Cardiac fibroblast (primary cell): ENCODE results near the gene ALKAL2.

Source experiments
- DNase-seq, 2 donors: peaks; one replicate each; pipeline versions ENCODE4 v3.0.0 to v3.0.0-alpha.2; 2010; ENCODE audit warnings: low read depth in 2 of 2
- H3K4me3 ChIP-seq, 2 donors: replicated peaks in 1 of 2; 1 replicate in 1 of 2; 2 replicates in 1 of 2; pipeline ENCODE4 v1.5.1; 2011; ENCODE audit warnings: low read depth in 2 of 2, low read length in 2 of 2, mild to moderate bottlenecking in 2 of 2, moderate library complexity in 1 of 2
- TF ChIP-seq, protein P1 (sequence below): IDR thresholded peaks from one replicate; pipeline ENCODE4 v1.5.1; 2011; ENCODE audit warnings: low read depth, mild to moderate bottlenecking, low read length, inconsistent platforms

The ALKAL2 gene

DNA sequence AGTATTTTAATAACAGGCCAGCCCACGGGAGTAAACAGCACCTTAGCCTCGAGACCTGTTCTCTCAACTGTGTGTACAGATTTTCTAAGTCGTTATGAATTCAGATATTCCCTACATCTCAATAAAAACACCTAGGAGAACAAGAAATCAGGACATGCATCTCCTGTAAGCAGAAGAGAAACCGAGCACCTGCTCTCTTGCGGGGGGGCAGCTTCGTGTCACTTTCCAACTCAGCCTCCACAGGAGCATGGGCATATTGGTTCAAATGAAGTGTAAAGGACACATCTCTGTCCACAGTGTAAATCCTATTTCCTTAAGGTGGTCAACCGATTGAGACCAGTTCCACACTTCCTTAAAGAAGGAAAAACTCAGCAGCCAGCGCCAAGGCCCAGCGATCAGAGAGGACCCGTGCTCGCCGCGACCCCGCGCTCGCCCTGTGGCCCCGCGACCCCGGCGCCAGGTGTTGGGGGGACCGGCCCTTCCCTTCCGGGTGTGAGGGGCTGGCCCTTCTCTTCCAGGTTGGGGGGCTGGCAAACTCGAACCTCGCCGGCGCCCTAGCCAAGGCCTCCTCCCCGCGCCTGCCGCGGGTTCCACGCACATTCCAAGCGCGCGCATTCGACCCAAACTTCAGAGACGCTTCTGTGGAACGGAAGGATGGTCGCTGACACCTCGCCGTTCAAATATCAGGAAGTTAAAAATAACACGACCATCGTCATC is 24.7 kb downstream of the ALKAL2 start:
- no peak for DNase-seq
- TF ChIP-seq, protein P1, sequence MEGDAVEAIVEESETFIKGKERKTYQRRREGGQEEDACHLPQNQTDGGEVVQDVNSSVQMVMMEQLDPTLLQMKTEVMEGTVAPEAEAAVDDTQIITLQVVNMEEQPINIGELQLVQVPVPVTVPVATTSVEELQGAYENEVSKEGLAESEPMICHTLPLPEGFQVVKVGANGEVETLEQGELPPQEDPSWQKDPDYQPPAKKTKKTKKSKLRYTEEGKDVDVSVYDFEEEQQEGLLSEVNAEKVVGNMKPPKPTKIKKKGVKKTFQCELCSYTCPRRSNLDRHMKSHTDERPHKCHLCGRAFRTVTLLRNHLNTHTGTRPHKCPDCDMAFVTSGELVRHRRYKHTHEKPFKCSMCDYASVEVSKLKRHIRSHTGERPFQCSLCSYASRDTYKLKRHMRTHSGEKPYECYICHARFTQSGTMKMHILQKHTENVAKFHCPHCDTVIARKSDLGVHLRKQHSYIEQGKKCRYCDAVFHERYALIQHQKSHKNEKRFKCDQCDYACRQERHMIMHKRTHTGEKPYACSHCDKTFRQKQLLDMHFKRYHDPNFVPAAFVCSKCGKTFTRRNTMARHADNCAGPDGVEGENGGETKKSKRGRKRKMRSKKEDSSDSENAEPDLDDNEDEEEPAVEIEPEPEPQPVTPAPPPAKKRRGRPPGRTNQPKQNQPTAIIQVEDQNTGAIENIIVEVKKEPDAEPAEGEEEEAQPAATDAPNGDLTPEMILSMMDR = no peak
- H3K4me3 ChIP-seq = peak overlapping the region; percentile 91 to 93

DNA sequence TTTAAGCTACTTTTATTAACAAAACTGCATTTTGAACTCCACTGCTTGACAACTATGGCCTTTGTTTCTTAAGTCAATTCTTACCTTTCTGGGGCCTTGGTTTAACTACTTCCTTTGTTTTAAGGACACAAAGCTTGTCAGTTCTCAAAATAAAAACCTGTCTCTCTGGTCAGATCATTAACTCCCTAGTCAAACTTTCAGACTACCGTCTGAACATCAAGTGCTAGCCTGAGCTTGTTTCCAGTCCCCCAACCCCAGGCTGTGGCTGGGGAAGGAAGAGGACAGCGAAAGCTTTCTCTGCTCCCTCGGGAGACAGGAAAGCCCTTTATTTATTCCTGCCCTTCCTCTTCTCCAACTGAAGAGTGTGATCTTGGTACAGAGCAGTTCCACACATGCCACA is 25.8 kb downstream of the ALKAL2 start:
- TF ChIP-seq, protein P1 = no peak
- no peak overlapping the region for H3K4me3 ChIP-seq
- no peak for DNase-seq

DNA sequence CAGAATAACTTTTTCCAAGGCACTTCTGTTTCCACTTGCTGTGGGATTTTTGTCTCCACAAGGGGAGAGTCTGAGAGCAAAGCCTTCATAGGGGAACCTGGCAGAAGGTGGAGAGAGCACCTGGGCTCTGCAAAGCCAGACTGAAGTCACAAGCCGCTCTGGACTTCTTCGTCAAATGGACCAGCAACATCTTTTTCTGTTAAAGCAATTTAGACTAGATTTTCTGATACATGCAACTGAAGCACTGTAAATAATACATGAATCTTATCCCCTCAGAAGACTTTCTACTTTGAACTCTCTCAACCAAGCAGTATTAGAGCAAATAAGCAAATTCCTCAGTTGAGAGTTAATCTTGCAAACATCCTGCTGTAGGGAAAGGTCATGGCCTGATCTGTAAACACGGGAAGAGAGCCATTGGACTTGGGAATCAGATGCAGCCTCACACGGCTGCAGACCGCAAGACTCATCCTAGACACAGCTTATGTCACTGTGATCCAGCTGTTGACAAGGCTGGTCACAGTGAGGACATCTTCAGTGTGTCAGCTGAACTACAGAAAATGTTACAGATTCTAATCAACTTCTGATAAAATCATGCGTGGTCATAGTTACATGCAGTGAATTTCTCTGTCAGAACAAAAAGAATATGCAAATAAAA is 27.3 kb downstream of the ALKAL2 start:
- TF ChIP-seq, protein P1 = no peak
- DNase-seq = no peak
- no peak overlapping the region for H3K4me3 ChIP-seq

DNA sequence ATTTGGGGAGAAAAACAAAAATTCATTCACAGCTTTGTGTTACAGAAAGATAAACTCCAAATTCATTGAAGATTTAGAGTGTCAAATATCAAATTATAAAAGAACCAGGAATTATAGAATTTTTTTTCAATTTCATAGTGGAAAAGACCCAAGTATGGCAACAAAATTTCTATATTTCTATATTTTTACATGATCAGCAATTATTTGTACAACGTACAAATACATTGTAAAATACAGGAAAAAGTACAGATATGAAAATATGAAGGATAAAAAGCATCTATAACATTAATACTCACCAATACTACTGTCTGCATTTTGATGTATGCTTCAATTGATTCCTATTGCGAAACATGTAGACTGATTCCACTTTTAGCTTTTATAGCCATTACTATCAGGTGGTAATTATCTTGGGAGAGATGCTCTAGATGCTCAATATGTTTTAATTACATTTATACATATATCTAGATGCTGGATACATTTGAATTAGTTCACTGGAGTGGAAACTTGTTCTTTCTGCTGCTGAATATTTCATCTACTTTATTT is 28.0 kb downstream of the ALKAL2 start:
- TF ChIP-seq, protein P1 = no peak
- H3K4me3 ChIP-seq = no peak overlapping the region
- no peak for DNase-seq

DNA sequence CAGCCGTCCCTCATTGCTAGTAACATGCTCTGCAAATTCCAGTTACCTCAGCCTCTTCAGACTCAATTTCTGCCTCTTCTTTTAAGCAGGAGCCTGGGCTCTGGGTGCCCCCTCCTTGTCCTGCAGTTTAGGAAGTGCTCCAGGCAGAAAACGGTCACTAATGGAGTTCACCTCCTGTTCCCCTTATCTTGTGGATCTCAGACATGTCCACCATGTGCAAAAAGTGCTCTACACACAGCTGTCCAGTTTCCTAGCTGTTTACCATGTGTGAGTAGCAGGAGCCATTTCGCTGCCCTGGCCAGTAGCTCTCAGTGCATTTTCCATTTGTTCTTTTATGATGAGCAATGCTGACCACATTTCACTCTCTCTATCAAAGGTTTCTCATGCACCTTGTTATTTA is 29.0 kb downstream of the ALKAL2 start:
- no peak for DNase-seq
- H3K4me3 ChIP-seq = no peak overlapping the region
- TF ChIP-seq, protein P1 = no peak

DNA sequence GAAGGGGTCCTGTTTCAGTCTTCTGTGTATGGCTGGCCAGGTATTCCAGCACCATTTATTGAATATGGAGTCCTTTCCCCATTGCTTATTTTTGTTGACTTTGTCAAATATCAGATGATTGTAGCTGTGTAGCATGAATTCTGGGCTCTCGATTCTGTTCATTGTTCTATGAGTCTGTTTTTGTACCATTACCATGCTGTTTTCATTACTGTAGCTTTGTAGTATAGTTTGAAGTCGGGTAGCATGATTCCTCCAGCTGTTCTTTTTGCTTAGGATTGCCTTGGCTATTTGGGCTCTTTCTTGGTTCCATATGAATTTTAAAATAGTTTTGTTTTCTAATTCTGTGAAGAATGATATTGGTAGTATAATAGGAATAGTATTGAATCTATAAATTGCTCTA is 30.0 kb downstream of the ALKAL2 start:
- no peak for DNase-seq
- TF ChIP-seq, protein P1 = no peak
- H3K4me3 ChIP-seq = no peak overlapping the region
